OCI-LY7 (cell line): ENCODE data around the gene IQCE.

Experiments used
- EZH2phosphoT487 ChIP-seq: fragments of 200-600 bp; sonication (generic); IDR thresholded peaks from 2 replicates; pipeline ENCODE4 v1.6.1; 2018; ENCODE audit warnings: low read depth, borderline replicate concordance, mild to moderate bottlenecking, mixed run types, antibody characterized with exemption, low read length, moderate library complexity, mixed read lengths
- TF ChIP-seq, protein P1 (sequence below): fragments of 200-600 bp; sonication (generic); conservative IDR thresholded peaks from 2 replicates; pipeline ENCODE4 v1.5.1; 2014; ENCODE audit warnings: mild to moderate bottlenecking, antibody characterized with exemption, low read length, moderate library complexity, mixed read lengths

DNA sequence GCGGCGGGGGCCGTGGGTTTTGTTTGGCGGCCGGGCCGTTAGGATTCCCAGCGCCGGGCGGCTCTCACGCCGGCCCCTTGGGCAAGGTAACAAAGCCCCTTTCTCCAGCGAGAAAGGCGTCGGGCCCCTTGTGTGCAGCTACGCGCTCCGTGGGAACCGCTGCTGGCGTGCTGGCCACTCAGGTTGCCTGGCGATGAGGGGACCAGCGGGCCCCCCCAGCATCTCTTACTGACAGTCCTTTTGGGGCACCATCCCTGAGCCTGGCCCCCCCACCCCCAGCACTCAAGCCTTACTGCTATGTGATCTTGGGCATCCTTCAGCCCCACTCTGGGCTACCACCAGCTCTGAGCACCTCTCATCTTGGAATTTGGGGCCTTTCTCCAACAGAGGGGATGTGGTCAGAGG is 37.4 kb upstream of the IQCE start:
- TF ChIP-seq, protein P1, sequence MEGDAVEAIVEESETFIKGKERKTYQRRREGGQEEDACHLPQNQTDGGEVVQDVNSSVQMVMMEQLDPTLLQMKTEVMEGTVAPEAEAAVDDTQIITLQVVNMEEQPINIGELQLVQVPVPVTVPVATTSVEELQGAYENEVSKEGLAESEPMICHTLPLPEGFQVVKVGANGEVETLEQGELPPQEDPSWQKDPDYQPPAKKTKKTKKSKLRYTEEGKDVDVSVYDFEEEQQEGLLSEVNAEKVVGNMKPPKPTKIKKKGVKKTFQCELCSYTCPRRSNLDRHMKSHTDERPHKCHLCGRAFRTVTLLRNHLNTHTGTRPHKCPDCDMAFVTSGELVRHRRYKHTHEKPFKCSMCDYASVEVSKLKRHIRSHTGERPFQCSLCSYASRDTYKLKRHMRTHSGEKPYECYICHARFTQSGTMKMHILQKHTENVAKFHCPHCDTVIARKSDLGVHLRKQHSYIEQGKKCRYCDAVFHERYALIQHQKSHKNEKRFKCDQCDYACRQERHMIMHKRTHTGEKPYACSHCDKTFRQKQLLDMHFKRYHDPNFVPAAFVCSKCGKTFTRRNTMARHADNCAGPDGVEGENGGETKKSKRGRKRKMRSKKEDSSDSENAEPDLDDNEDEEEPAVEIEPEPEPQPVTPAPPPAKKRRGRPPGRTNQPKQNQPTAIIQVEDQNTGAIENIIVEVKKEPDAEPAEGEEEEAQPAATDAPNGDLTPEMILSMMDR = no peak
- TF ChIP-seq EZH2phosphoT487 = no peak
